Bronchial epithelial cell (primary cell): ENCODE data around the gene CLIP3. TPM values are rescaled to one million over a fixed set of nuclear protein-coding genes. Genes with fewer than 3 reads are reported as not detected.
"Not testable (repeated sequence)": the region's sequence is repeated elsewhere in the genome, so short reads cannot be mapped to it uniquely, and the experiment has no call there.

Experiments used
- DNase-seq: peaks from one replicate; pipeline ENCODE4 v3.0.0-alpha.2; 2010; ENCODE audit warnings: low read depth
- FAIRE-seq: peaks from 2 replicates; lab custom pipeline; 2011; peaks lifted over from hg19 to GRCh38; lab: Jason Lieb, UNC
- H3K27me3 ChIP-seq: 2 replicates; pipeline ENCODE4 v1.5.1; 2011; ENCODE audit warnings: low read length; ENCODE audit not compliant: control insufficient read depth, insufficient read depth
- H3K36me3 ChIP-seq: 2 replicates; pipeline ENCODE4 v1.5.1; 2011; ENCODE audit warnings: low read length; ENCODE audit not compliant: control insufficient read depth, insufficient read depth
- H3K4me3 ChIP-seq: 2 replicates; pipeline ENCODE4 v1.5.1; 2011; ENCODE audit warnings: mild to moderate bottlenecking, low read depth, low read length, control low read depth
- CTCF ChIP-seq: IDR thresholded peaks from 2 replicates; pipeline ENCODE4 v1.5.1; 2011; ENCODE audit warnings: mild to moderate bottlenecking, moderate library complexity, low read length, control low read depth, inconsistent platforms; ENCODE audit not compliant: insufficient read depth, severe bottlenecking
- total RNA-seq: library from RNA; depleted of rRNA; stranded (reverse); fragments of >200 nt; gene quantifications from 2 replicates; pipeline ENCODE4 v1.2.1, GENCODE V29; 2014

The CLIP3 gene
- total RNA-seq, 1 donor from 2014 or later, result under 0.01 TPM

DNA sequence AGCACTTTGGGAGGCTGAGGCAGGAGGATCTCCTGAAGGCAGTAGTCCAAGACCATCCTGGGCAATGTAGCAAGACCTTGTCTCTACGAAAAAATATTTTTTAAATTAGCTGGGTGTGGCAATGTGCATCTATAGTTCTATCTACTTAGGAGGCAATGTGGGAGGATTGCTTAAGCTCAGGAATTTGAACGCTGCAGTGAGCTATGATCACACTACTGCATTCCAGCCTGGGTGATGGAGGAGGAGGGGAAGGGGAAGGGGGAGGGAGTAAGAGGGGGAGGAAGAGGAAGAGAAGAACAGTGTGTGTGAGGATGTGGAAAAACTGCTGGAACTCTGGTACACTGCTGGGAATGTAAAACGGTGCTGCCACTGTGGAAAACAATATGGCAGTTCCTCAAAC is 9.2 kb upstream of the CLIP3 start:
- Histone ChIP-seq H3K27me3 (no peaks in the 10 kb centered on the region), H3K4me3 (no peak overlapping the region), H3K36me3 (peaks cover 2% of the 10 kb centered on the region)
- DNase-seq (peak; percentile 62), FAIRE-seq (no peak)
- TF ChIP-seq CTCF, result no peak

DNA sequence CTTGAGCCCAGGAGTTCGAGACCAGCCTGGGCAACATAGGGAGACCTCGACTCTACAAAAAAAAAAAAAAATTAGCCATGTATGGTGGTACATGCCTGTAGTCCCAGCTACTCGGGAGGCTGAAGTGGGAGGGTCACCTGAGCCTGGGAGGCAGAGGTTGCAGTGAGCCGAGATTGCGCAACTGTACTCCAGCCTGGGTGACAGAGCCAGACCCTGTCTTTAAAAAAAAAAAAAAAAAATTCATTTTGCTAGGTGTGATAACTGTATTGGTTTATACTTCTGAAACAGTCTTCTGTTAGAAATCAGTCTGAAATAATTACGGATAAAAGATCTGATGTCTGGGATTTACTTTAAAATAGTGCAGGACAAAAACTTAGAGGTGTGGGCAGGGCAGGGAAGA is 8.4 kb upstream of the CLIP3 start:
- FAIRE-seq, DNase-seq, H3K36me3 ChIP-seq, H3K4me3 ChIP-seq, H3K27me3 ChIP-seq: not testable (repeated sequence)

- TF ChIP-seq CTCF, result no peak
Measured at GRCh38 chr19:36040495-36040894, 7.8 kb upstream of the CLIP3 start.

GRCh38 chr19:36031308-36031707 is 1.4 kb downstream of the CLIP3 start:
- FAIRE-seq (no peak), DNase-seq (no peak)
- no peak overlapping the region for H3K4me3 ChIP-seq

More at GRCh38 chr19:36040495-36040894, 7.8 kb upstream of the CLIP3 start:
- Histone ChIP-seq H3K36me3 (no peaks in the 10 kb centered on the region), H3K4me3 (no peak overlapping the region), H3K27me3 (no peaks in the 10 kb centered on the region)
- DNase-seq (no peak), FAIRE-seq (no peak)

DNA sequence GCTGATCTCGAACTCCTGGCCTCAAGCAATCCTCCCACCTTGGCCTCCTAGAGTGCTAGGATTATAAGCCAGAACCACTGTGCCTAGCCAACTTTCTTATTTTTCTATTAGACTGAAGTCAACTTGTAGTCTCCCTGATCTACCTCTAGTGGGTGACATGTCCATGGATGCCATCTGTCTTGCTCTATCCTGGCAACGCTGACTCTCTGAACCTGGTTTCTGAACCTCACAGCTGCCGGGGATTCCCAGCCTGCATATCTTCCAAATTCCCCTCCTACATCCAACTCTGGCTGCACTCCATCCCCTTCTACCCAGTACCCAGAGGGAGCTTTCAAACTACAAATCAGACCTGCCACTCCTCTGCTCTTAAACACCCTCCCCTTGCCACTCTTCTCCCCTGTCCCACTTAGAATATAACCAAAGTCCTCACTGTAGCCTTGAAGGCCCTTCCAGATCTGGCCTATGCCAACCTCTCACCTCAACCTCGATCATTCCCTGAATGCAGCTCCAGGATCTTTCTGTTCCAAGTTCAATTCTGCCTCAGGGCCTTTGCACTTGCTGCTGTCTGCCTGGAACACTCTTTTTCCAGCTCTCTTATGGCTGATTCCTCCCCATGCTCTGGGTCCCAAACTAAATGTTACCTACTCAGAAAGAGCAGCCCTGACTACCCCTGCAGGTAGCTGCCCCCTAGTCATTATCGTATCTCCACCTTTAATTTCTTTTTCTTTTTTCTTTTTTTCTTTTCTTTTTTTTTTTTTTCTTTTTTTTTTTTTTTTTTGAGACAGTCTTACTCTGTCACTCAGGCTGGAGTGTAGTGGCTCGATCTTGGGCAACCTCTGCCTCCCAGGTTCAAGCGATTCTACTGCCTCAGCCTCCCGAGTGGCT is 2.2 kb downstream of the CLIP3 start:
- H3K27me3 ChIP-seq, result no peaks in the 10 kb centered on the region
- H3K4me3 ChIP-seq, result no peak overlapping the region
- peak; percentile 43 for TF ChIP-seq CTCF
- H3K36me3 ChIP-seq, result no peaks in the 10 kb centered on the region
- DNase-seq (peak; percentile 24), FAIRE-seq (no peak)

More at GRCh38 chr19:36031308-36031707, 1.4 kb downstream of the CLIP3 start:
- no peaks in the 10 kb centered on the region for H3K27me3 ChIP-seq
- H3K36me3 ChIP-seq, result no peaks in the 10 kb centered on the region
- no peak for TF ChIP-seq CTCF

DNA sequence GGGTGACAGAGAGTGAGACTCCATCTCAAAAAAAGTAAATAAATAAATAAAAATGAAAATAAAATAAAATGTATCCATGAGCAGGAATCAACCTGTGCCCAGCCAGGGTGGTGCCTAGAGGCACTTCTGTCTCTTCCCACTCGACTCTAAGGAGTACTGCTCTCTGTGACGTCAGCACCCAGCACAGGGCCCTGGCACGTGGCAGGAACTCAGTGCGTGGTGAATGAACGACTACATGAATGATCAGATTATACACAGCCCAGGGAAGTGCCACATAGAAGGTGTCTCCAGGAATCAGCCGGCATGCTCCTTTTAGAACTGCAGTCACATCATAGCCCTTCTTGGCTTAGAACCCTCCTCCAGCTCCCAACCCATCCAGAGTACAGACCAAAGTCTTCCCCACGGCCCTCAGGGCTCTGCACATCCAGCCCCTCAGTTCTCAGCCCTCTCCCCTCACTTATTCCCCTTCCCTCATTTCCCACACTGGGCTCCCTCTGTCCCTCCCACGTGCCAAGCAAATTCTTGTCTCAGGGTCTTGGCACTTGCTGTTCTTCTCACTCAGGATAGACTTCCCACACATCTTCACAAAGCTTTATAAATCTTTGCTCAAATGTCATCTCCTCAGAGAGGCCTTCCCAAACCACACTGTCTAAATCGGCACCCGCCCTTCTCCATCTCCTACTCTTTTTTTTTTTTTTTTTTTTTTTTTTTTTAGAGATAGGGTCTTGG is 4.2 kb downstream of the CLIP3 start:
- H3K27me3 ChIP-seq, result no peaks in the 10 kb centered on the region
- no peak for DNase-seq
- H3K36me3 ChIP-seq, result no peaks in the 10 kb centered on the region
- TF ChIP-seq CTCF, result no peak
- no peak overlapping the region for H3K4me3 ChIP-seq
- FAIRE-seq, result no peak
